OCI-LY7 (cell line): ENCODE results near the gene FYN.

Experiments used
- EZH2phosphoT487 ChIP-seq: fragments of 200-600 bp; sonication (generic); IDR thresholded peaks from 2 replicates; pipeline ENCODE4 v1.6.1; 2018; ENCODE audit warnings: low read depth, borderline replicate concordance, mild to moderate bottlenecking, mixed run types, antibody characterized with exemption, low read length, moderate library complexity, mixed read lengths
- TF ChIP-seq, protein P1 (sequence below): fragments of 200-600 bp; sonication (generic); conservative IDR thresholded peaks from 2 replicates; pipeline ENCODE4 v1.5.1; 2014; ENCODE audit warnings: mild to moderate bottlenecking, antibody characterized with exemption, low read length, moderate library complexity, mixed read lengths

DNA sequence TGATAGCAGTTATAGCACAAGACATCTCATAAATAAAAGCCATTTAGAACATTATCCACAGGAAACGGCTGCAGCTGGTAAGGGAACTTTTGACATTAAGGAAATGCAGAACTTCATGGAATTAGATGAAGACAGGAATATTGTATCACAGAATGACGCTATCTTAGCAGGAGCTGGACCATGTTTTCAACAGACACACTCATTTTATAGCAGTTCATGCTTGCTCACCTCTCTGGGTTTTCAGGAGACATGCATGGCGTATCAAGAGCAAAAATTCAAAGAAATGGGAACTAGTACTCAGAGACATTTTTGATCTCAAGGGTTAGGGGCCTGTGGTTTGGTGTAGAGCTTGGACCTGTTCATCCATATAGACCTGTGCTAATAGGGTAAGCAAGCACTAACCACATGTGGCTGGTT, 125.0 kb downstream of the FYN start:
- TF ChIP-seq, protein P1, sequence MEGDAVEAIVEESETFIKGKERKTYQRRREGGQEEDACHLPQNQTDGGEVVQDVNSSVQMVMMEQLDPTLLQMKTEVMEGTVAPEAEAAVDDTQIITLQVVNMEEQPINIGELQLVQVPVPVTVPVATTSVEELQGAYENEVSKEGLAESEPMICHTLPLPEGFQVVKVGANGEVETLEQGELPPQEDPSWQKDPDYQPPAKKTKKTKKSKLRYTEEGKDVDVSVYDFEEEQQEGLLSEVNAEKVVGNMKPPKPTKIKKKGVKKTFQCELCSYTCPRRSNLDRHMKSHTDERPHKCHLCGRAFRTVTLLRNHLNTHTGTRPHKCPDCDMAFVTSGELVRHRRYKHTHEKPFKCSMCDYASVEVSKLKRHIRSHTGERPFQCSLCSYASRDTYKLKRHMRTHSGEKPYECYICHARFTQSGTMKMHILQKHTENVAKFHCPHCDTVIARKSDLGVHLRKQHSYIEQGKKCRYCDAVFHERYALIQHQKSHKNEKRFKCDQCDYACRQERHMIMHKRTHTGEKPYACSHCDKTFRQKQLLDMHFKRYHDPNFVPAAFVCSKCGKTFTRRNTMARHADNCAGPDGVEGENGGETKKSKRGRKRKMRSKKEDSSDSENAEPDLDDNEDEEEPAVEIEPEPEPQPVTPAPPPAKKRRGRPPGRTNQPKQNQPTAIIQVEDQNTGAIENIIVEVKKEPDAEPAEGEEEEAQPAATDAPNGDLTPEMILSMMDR = no peak
- no peak for TF ChIP-seq EZH2phosphoT487
